T47D (cell line): Measurements from ENCODE around the gene ITPR1.
A peak's percentile ranks its signal among the peaks of the same experiment; 100 is the strongest.

ENCODE experiments used
- DNase-seq, 2 experiments: peaks; one replicate each; pipeline versions ENCODE4 v3.0.0 to v3.0.0-alpha.2; 2011 to 2012; ENCODE audit warnings: low read depth in 1 of 2, low spot score in 1 of 2
- JUND ChIP-seq: IDR thresholded peaks from 2 replicates; pipeline ENCODE4 v1.6.1; 2012; ENCODE audit warnings: low read depth
- in situ Hi-C: cut with HindIII; loops from 2 replicates; pipeline ENCODE4 v1.10.0; 2016; ENCODE audit warnings: low sequenced_read_pairs, low pct_unique_long_range_greater_than_20kb

Gene ITPR1

GRCh38 chr3:4816306-4816705 is 323.2 kb downstream of the ITPR1 start:
- in situ Hi-C loops: no loop called here
- TF ChIP-seq JUND: no peak
- DNase-seq: no peak

- TF ChIP-seq JUND: no peak
- DNase-seq: no peak
- in situ Hi-C loops: no loop called here
Measured at GRCh38 chr3:4816718-4817117, 323.6 kb downstream of the ITPR1 start.

GRCh38 chr3:4817128-4817527 is 324.0 kb downstream of the ITPR1 start:
- no peak for TF ChIP-seq JUND
- in situ Hi-C loops: no loop called here
- no peak for DNase-seq

- no peak for DNase-seq
- no peak for TF ChIP-seq JUND
- in situ Hi-C loops: no loop called here
Measured at GRCh38 chr3:4818164-4818563, 325.0 kb downstream of the ITPR1 start.

GRCh38 chr3:4818986-4819693 is 326.0 kb downstream of the ITPR1 start:
- no peak for TF ChIP-seq JUND
- in situ Hi-C loops: no loop called here

GRCh38 chr3:4819746-4820145 is 326.6 kb downstream of the ITPR1 start:
- TF ChIP-seq JUND: no peak
- in situ Hi-C loops: no loop called here
- no peak for DNase-seq

More at GRCh38 chr3:4818986-4819693, 326.0 kb downstream of the ITPR1 start:
- DNase-seq: no peak

- no peak for DNase-seq
- in situ Hi-C loops: no loop called here
- no peak for TF ChIP-seq JUND
Measured at GRCh38 chr3:4820296-4821121, 327.4 kb downstream of the ITPR1 start.

GRCh38 chr3:4821338-4821737 is 328.2 kb downstream of the ITPR1 start:
- TF ChIP-seq JUND: no peak
- DNase-seq: peak; percentile 54 to 70
- in situ Hi-C loops: no loop called here

- DNase-seq: no peak
- in situ Hi-C loops: no loop called here
- no peak for TF ChIP-seq JUND
Measured at GRCh38 chr3:4821975-4822374, 328.8 kb downstream of the ITPR1 start.

GRCh38 chr3:4822568-4822967 is 329.4 kb downstream of the ITPR1 start:
- no peak for DNase-seq
- in situ Hi-C loops: no loop called here
- no peak for TF ChIP-seq JUND

GRCh38 chr3:4823385-4823784 is 330.2 kb downstream of the ITPR1 start:
- no peak for TF ChIP-seq JUND
- DNase-seq: no peak
- in situ Hi-C loops: no loop called here

GRCh38 chr3:4823986-4824925 is 331.1 kb downstream of the ITPR1 start:
- in situ Hi-C loops: no loop called here
- no peak for DNase-seq
- no peak for TF ChIP-seq JUND

GRCh38 chr3:4824926-4825325 is 331.8 kb downstream of the ITPR1 start:
- in situ Hi-C loops: no loop called here
- no peak for TF ChIP-seq JUND
- DNase-seq: peak; percentile 18 to 64
